ENCODE results near the gene ACP5. TPM values are rescaled to one million over a fixed set of nuclear protein-coding genes. Genes with fewer than 3 reads are reported as not detected.
"Not testable (repeated sequence)": the region's sequence is repeated elsewhere in the genome, so short reads cannot be mapped to it uniquely, and the experiment has no call there.

The ACP5 gene
- total RNA-seq, 2 donors from 2014 or later: 11.3 to 30.2 TPM

DNA sequence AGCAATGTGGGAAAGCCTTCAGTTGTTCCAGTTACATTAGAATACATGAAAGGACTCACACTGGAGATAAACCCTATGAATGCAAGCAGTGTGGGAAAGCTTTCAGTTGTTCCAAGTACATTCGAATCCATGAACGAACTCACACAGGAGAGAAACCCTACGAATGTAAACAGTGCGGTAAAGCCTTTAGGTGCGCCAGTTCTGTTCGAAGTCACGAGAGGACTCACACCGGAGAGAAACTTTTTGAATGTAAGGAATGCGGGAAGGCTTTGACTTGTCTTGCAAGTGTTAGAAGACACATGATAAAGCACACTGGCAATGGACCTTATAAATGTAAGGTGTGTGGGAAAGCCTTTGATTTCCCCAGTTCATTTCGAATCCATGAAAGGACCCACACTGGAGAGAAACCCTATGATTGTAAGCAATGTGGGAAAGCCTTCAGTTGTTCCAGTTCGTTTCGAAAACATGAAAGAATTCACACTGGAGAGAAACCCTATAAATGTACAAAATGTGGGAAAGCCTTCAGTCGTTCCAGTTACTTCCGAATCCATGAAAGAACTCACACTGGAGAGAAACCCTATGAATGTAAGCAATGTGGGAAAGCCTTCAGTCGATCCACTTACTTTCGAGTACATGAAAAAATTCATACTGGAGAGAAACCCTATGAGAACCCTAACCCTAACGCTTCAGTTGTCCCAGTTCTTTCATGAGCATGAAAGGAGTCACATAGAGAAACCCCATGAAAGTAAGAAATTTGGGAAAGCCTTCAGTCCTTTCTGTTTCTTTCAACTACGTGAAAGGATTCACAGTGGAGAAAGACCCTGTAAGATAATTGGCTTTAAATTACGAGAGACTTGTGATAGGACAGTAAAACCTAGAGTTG, 40.0 kb upstream of the ACP5 start:
- no peak for TF ChIP-seq CTCF (IDR thresholded peaks at IDR 0.05)
- Histone ChIP-seq H3K27ac (no peak overlapping the region), H3K4me1 (no peaks in the 10 kb centered on the region), H3K36me3 (peaks cover 20% of the 10 kb centered on the region), H3K9me3 (peaks cover 4% of the 10 kb centered on the region), H3K27me3 (no peaks in the 10 kb centered on the region), H3K4me3 (no peak overlapping the region), H3K9ac (ENCODE audit: low read depth in 2 of 2, low read length in 2 of 2) (no peak overlapping the region)
- intact Hi-C loops (cut with DNase I): no loop called here
- DNase-seq: no peak

DNA sequence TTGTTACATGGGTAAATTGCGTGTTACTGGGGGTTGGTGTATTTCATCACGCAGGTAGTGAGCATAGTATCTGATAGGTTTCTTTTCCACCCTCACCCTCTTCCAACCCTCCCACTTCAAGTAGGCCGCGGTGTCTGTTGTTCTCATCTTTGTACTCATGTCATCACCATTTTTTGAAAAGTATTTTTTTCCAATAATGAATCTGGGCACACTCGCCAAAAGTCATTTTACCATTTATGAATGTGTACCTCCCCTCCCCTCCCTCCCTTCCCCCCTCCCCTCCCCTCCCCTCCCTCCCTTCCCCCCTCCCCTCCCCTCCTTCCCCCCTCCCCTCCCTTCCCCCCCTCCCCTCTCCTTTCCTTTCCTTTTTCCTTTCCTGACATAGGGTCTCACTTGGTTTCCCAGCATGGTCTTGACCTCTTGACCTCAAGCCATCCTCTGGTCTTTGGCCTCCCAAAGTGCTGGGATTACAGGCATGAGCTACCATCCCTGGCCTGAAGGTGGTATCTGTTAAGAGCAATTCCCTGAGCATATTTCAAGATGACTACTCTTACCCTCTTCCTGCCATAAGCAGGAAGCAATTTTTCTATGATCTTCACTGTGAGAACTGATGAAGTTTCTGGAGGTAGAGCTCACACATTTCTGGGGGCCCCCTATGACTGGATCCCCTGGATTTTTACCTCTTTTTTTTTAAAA, 35.5 kb upstream of the ACP5 start:
- Histone ChIP-seq H3K36me3 (peaks cover 20% of the 10 kb centered on the region), H3K9ac (ENCODE audit: low read depth in 2 of 2, low read length in 2 of 2) (no peak overlapping the region), H3K4me3 (no peak overlapping the region), H3K4me1 (no peaks in the 10 kb centered on the region), H3K27me3 (no peaks in the 10 kb centered on the region), H3K9me3 (peaks cover 4% of the 10 kb centered on the region), H3K27ac (no peak overlapping the region)
- no peak for DNase-seq
- no peak for TF ChIP-seq CTCF (IDR thresholded peaks at IDR 0.05)
- intact Hi-C loops (cut with DNase I): no loop called here

DNA sequence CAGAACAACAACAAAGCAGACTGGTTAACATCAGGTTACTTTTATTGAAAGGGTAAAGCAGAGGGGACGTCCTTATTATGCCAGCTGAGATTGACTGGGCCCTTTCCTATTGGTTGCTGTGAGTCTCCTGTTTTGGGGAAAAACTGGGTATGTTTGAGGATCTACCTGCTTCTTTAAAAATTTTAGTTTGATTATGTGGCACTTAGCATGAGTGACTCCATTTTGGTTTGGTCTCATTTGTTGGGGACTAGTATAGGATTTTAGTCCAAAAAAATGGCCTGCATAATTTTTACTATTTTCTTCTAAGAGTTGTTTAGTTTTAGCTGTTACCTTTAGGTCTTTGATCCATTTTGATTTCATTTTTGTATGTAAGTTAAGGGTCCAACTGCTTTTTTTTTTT, 34.3 kb upstream of the ACP5 start:
- no peak for DNase-seq
- H3K9ac ChIP-seq (ENCODE audit: low read depth in 2 of 2, low read length in 2 of 2): no peak overlapping the region
- no peak overlapping the region for H3K4me3 ChIP-seq
- H3K9me3 ChIP-seq: no peaks in the 10 kb centered on the region
- H3K4me1 ChIP-seq: no peaks in the 10 kb centered on the region
- intact Hi-C loops (cut with DNase I): no loop called here
- no peak for TF ChIP-seq CTCF (IDR thresholded peaks at IDR 0.05)
- H3K36me3 ChIP-seq: peaks cover 11% of the 10 kb centered on the region
- H3K27ac ChIP-seq: no peak overlapping the region
- H3K27me3 ChIP-seq: no peaks in the 10 kb centered on the region

DNA sequence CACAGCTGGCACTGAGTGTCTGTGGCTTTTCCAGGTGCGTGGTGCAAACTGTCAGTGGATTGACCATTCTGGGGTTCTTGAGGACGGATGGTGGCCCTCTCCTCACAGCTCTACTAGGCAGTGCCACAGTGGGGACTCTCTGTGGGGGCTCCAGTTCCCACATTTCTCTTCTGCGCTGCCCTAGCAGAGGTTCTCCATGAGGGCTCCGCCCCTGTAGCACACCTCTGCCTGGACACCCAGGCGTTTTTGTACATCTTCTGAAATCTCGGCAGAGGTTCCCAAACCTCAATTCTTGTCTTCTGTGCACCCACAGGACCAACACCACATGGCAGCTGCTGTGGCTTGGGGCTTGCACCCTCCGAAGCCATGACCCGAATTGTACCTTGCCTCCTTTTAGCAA, 29.0 kb upstream of the ACP5 start:
- no peak for TF ChIP-seq CTCF (IDR thresholded peaks at IDR 0.05)
- no peak overlapping the region for H3K27ac ChIP-seq
- no peak overlapping the region for H3K4me3 ChIP-seq
- H3K36me3 ChIP-seq: no peaks in the 10 kb centered on the region
- intact Hi-C loops (cut with DNase I): no loop called here
- DNase-seq: no peak
- no peaks in the 10 kb centered on the region for H3K4me1 ChIP-seq
- no peak overlapping the region for H3K9ac ChIP-seq (ENCODE audit: low read depth in 2 of 2, low read length in 2 of 2)
- H3K27me3 ChIP-seq: no peaks in the 10 kb centered on the region
- no peaks in the 10 kb centered on the region for H3K9me3 ChIP-seq

GRCh38 chr19:11599704-11600103, 22.3 kb upstream of the ACP5 start:
- DNase-seq; H3K4me3 ChIP-seq; H3K36me3 ChIP-seq; H3K9me3 ChIP-seq; H3K27me3 ChIP-seq; H3K4me1 ChIP-seq; intact Hi-C loops (cut with DNase I); H3K27ac ChIP-seq; H3K9ac ChIP-seq (ENCODE audit: low read depth in 2 of 2, low read length in 2 of 2): not testable (repeated sequence)

GRCh38 chr19:11598746-11599145, 21.3 kb upstream of the ACP5 start:
- Histone ChIP-seq H3K9ac (ENCODE audit: low read depth in 2 of 2, low read length in 2 of 2) (no peak overlapping the region), H3K36me3 (no peaks in the 10 kb centered on the region), H3K27me3 (no peaks in the 10 kb centered on the region), H3K4me3 (no peak overlapping the region), H3K27ac (no peak overlapping the region), H3K4me1 (no peaks in the 10 kb centered on the region), H3K9me3 (no peaks in the 10 kb centered on the region)
- no peak for DNase-seq
- intact Hi-C loops (cut with DNase I): no loop called here
- TF ChIP-seq CTCF (IDR thresholded peaks at IDR 0.05): no peak

Data from colonic mucosa (tissue), 4 donors.